GM15510 (cell line): ENCODE results near the gene PDE6B.

ENCODE experiments used
- POLR2A ChIP-seq: IDR thresholded peaks from 3 replicates; pipeline ENCODE4 v1.6.1; 2011; ENCODE audit warnings: borderline replicate concordance; ENCODE audit not compliant: insufficient read length; ENCODE audit errors: extremely low read depth

PDE6B gene

GRCh38 chr4:610411-611261 lies 14.7 kb upstream of the PDE6B start:
- no peak for TF ChIP-seq POLR2A

- no peak for TF ChIP-seq POLR2A
Measured at GRCh38 chr4:612052-612748, 13.2 kb upstream of the PDE6B start.

DNA sequence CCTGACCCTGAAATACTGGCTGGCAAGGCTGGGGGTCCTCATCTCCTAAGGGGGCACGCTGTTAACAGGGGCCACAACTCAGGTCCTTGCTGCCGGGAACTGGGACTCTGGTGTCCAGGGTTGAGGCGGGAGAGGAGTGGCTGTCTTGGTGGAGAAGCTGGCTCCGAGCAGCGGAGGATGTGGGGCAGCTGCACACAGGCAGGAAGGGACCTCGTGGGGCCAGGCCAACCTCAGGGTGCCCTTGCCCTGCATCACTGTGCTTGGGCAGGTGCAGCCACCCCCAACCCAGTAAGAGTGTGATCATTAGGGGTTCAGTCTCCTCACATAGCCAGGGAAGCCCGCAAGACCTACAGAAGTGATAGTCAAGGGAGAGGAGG lies 12.6 kb upstream of the PDE6B start:
- no peak for TF ChIP-seq POLR2A

DNA sequence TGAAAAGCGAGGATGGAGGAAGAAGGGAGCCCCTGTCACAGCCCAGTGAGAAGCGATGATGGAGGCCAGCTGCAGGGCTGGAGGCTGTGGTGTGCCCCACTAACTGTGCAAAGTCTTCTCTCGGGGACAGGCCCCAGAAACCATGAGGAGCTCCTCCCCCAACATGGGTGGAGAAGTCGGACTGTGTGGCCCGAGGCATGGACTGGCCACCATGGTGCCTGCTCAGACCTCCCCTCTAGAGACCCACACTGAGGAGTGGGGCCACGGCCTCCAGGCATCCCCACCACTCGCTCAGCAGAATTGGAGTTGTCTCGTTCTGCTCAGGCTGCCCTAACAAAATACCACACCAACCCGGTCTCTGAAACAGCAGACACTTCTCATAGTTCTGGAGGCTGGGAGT lies 12.2 kb upstream of the PDE6B start:
- TF ChIP-seq POLR2A: no peak

DNA sequence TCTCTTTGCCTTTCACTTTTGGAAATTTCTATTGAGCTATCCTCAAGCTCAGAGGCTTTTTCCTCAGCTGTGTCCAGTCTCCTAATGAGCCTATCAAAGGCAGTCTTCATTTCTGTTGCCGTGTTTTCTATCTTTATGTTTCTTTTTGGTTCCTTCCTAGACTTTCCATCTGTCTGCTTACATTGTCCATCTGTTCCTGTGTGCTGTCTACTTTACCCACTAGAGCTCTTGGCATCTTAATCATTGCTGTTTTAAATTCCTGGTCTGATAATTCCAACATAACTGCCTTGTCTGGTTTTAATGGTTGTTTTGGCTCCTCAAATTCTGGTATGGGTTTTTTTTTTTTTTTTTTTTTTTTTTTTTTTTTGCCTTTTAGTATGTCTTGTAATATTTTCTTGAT lies 9.3 kb upstream of the PDE6B start:
- TF ChIP-seq POLR2A: no peak

DNA sequence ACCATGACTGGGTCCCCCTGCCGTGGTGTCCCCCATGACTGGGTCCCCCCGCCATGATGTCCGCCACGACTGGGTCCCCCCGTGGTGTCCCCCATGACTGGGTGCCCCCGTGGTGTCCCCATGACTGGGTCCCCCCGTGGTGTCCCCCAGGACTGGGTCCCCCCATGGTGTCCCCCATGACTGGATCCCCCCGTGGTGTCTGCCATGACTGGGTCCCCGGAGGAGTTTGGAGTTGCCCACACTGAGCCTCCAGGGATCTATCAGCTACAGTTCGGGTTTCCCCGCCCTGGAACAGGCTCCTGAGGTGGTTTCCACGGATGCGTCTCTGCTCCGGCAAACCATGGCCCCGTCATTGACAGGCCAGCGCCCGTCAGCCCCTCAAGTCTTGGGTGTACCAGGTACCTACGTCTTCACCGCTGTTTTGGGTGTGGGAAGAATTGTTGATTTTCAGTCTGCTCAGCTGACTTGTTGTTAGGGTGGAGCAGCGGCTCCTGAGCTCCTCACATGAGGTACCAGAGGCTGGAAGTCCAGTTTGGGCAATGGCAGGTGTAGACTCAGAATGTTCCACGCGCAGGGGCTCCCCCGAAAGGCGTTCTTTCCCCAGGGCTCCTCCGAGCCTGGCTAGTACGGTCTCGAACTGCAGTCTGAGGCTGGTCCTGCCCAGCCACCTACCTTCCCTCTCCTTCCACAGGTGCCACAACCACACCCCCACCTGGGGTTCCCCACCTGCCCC lies 8.3 kb upstream of the PDE6B start:
- no peak for TF ChIP-seq POLR2A

DNA sequence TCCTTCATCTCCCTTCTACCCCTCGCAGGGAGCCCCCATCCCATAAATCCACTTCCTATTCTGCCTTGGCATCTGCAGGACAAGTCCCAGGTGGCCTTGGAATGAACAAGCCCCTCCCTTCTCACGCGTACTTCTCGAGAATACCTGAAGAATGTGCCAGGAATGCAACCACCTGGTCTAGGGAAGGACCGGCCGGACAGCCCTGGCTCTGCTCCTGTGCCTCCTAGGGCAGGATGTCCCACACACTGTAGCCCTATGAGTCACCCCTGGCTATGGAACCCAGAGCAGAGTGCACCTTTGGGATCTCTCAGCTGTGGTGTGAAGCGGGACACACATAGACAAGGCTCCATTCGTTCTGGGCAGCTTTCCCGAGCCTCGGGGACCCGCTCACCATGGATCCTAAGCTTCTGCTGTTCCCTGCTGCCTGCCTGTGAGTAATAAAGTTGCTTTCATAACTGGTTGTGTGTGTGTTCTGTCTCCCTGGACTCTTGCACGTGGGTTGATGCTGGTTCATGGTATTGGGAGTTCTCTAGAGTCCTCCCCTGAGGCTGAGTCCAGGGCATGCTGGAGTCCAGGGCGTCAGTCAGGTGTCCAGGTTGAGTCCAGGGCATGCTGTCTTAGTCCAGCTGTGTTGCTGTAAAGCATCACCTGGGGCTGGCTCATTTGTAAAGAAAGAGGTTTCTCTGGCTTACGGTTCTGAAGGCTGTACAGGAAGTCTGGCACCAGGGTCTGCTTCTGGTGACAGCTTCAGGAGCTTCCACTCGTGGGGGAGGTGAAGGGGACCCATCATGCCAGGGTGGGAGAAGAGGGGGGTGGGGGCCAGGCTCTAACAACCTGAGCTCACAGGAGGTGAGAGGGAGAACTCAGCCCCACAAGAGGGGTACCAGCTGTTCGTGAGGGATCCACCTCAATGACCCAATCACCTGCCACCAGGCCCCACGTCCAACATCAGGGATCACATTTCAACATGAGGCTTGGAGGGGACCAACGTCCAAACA lies 7.4 kb upstream of the PDE6B start:
- TF ChIP-seq POLR2A: no peak

- TF ChIP-seq POLR2A: no peak
Measured at GRCh38 chr4:620201-620600, 5.2 kb upstream of the PDE6B start.

DNA sequence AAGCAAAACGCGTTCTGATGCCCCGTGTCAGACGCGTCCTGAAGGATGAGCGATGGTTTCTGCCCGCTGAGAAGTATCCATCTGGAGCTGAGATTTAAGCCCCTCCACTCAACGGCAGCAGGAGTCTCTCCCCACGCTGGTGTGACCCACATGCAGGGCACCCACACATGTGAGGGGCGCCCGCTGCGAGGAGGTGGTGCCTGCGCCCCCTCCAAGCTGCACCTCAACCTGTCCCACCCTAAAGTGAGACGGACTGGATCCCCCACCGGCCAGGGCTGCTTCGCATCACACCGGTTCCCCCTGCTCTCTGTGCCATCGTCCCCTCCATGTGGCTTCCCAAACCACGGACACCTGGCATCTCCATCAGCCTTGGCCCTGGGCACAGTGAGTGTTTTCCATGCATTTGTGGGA lies 4.5 kb upstream of the PDE6B start:
- TF ChIP-seq POLR2A: no peak

DNA sequence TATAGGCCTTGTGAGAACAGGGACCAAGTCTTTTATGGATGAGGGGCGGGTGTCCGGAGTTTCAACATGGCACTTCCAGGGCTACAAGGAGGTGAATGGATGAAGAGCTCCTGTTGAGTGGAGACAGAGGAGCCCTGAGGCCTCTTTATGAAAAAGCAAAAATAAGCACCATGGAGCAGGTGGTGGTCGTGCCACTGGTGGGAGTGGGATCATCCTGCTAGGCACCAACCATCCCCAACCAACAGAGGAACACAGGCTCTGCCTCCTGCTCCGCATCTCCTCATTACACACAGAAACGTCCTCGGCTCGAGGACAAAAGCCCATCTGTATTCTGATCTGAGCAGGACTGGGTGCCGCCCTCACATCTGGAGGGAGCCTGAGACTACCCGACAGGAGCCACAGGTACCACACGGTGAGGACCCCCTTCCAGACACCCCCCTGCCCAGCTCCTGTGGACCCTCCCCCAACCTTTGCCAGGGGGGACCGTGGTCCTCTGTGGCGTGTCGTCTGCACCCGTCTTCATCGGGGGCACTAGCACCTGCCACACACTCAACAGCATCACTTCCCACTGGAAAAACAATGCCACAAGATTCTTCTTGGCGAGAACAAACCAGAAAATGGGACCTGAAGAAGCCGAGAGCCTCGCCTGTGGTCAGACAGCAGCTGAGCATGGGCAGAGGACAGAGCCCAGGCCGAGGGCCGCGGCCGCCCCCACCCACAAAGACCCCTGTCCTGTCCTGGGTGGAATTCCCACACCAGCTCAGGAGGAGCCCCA lies 3.9 kb upstream of the PDE6B start:
- TF ChIP-seq POLR2A: no peak

DNA sequence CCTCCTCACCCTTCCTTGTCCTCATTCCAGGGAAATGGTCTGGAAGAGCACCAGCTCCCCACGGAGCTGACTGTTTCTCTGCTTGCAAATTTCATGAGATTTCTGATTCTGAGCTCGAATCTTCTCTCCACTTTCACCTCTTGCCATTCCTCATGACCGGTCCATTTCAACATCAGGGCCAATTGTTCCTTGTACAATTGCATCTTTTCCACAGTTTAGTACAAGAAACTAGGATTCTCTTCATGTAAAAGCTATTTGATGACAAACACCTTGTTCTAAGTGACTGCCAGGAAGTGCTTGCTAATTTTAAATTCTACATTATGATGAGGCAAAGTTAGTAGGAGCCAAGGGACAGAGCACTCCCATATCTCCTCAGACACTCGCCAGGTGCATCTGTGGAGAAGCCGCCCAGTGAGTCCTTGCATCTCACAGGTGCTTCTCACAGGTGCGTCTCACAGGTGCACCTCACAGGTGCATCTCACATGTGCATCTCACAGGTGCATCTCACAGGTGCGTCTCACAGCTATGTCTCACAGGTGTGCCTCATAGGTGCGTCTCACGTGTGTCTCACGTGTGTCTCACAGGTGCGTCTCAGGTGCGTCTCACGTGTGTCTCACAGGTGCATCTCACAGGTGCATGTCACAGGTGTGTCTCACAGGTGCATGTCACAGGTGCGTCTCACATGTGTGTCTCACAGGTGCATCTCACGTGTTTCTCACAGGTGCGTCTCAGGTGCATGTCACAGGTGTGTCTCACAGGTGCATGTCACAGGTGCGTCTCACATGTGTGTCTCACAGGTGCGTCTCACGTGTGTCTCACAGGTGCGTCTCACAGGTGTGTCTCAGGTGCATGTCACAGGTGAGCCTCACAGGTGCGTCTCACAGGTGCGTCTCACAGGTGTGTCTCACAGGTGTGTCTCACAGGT lies 3.0 kb upstream of the PDE6B start:
- no peak for TF ChIP-seq POLR2A
